ENCODE results near the gene CCDC190.
"Not testable (repeated sequence)": the region's sequence is repeated elsewhere in the genome, so short reads cannot be mapped to it uniquely, and the experiment has no call there.

Gene CCDC190

GRCh38 chr1:162823771-162824525 lies 37.0 kb downstream of the CCDC190 start:
- DNase-seq, result no peak

- DNase-seq, result peak; percentile 35
These were observed 37.7 kb downstream of the CCDC190 start for GRCh38 chr1:162823231-162823630.

GRCh38 chr1:162822391-162823200 lies 38.4 kb downstream of the CCDC190 start:
- peak; percentile 37 for DNase-seq

- DNase-seq, result not testable (repeated sequence)
These were observed 42.3 kb downstream of the CCDC190 start for GRCh38 chr1:162818666-162819065.

- DNase-seq, result not testable (repeated sequence)
These were observed 42.8 kb downstream of the CCDC190 start for GRCh38 chr1:162818136-162818535.

GRCh38 chr1:162812357-162812756 lies 48.6 kb downstream of the CCDC190 start:
- DNase-seq, result not testable (repeated sequence)

GRCh38 chr1:162807503-162807902 lies 53.5 kb downstream of the CCDC190 start:
- DNase-seq, result not testable (repeated sequence)

Measured in CD4-positive, alpha-beta T cell treated with Interleukin-17A for 4 hours (primary cell).